ENCODE data around the gene AMDHD2.

- TF ChIP-seq CTCF (IDR thresholded peaks at IDR 0.05) (no peak), POLR2A (IDR thresholded peaks at IDR 0.05) (no peak)
Measured at GRCh38 chr16:2482708-2483534, 37.2 kb upstream of the AMDHD2 start.
